Sigmoid colon (tissue), 4 donors: ENCODE measurements around the gene FAM162A.

Experiments used
- CTCF ChIP-seq, 4 experiments: fragments of 450-650 bp in 3 of 4; fragments of 200-600 bp in 1 of 4; IDR thresholded peaks; one replicate each; pipeline ENCODE4 v1.5.1; 2016 to 2019; ENCODE audit warnings: antibody characterized with exemption in 4 of 4, mild to moderate bottlenecking in 3 of 4, moderate library complexity in 2 of 4
- POLR2A ChIP-seq, 2 donors: fragments of 450-650 bp; IDR thresholded peaks; one replicate each; pipeline ENCODE4 v1.6.1; 2016; ENCODE audit warnings: antibody characterized with exemption in 2 of 2, mild to moderate bottlenecking in 2 of 2, moderate library complexity in 2 of 2
- POLR2AphosphoS5 ChIP-seq, 4 donors: sonication (generic); formaldehyde crosslinking; IDR thresholded peaks; one replicate each; pipeline ENCODE4 v1.6.1; 2017; ENCODE audit warnings: antibody characterized with exemption in 4 of 4

GRCh38 chr3:122365073-122365472 lies 18.9 kb upstream of the FAM162A start:
- TF ChIP-seq CTCF (IDR thresholded peaks at IDR 0.05) (no peak), POLR2AphosphoS5 (IDR thresholded peaks at IDR 0.05) (no peak), POLR2A (IDR thresholded peaks at IDR 0.05) (no peak)
